K562 (cell line): Measurements from ENCODE around the gene TTLL8. TPM values are rescaled to one million over a fixed set of nuclear protein-coding genes. Genes with fewer than 3 reads are reported as not detected.

Source experiments
- ARID1B ChIP-seq: fragments of 450-650 bp; IDR thresholded peaks from 2 replicates; pipeline ENCODE4 v1.6.1; 2016; ENCODE audit warnings: antibody characterized with exemption, mild to moderate bottlenecking, inconsistent platforms
- ARNT ChIP-seq, 2 experiments: fragments of 450-650 bp; IDR thresholded peaks; 2 replicates each; pipeline ENCODE4 v1.6.1; 2016; ENCODE audit warnings: mild to moderate bottlenecking in 1 of 2
- BACH1 ChIP-seq: fragments of 200-800 bp; sonication (Bioruptor generic); IDR thresholded peaks from 2 replicates; pipeline ENCODE4 v1.6.1; 2016; ENCODE audit warnings: missing genetic modification characterization, missing compliant biosample characterization
- BDP1 ChIP-seq: IDR thresholded peaks from 3 replicates; pipeline ENCODE4 v1.6.1; 2011; ENCODE audit not compliant: insufficient read length, insufficient read depth
- C11orf30 ChIP-seq: fragments of 450-650 bp; IDR thresholded peaks from 2 replicates; pipeline ENCODE4 v1.6.1; 2016; ENCODE audit warnings: low read depth, mild to moderate bottlenecking
- CBFA2T2 ChIP-seq: fragments of 450-650 bp; conservative IDR thresholded peaks from 2 replicates; pipeline ENCODE4 v1.6.1; 2017; ENCODE audit warnings: mild to moderate bottlenecking
- CCAR2 ChIP-seq: fragments of 200-400 bp; formaldehyde crosslinking; IDR thresholded peaks from 2 replicates; pipeline ENCODE4 v1.6.1; 2017; ENCODE audit warnings: mild to moderate bottlenecking, low read depth, low read length
- CREM ChIP-seq: IDR thresholded peaks from 2 replicates; pipeline ENCODE4 v1.6.1; 2014; ENCODE audit warnings: antibody characterized with exemption, low read depth
- DMBX1 ChIP-seq: fragments of 250-450 bp; sonication (Bioruptor Pico); IDR thresholded peaks from 2 replicates; pipeline ENCODE4 v1.8.0; 2022; ENCODE audit warnings: inconsistent platforms, mild to moderate bottlenecking, moderate library complexity, borderline replicate concordance
- ELF1 ChIP-seq: fragments of 200-800 bp; sonication (Bioruptor generic); IDR thresholded peaks from 2 replicates; pipeline ENCODE4 v1.6.1; 2016; ENCODE audit warnings: missing genetic modification characterization, missing compliant biosample characterization
- HDAC3 ChIP-seq: fragments of 450-650 bp; IDR thresholded peaks from 2 replicates; pipeline ENCODE4 v1.6.1; 2018; ENCODE audit warnings: borderline replicate concordance, mild to moderate bottlenecking, moderate library complexity; ENCODE audit not compliant: partially characterized antibody
- HOXB6 ChIP-seq: fragments of 250-450 bp; sonication (Bioruptor Pico); IDR thresholded peaks from 2 replicates; pipeline ENCODE4 v1.5.1; 2022; ENCODE audit warnings: mild to moderate bottlenecking, borderline replicate concordance
- JUN ChIP-seq, 2 experiments: sonication (generic) in 1 of 2; formaldehyde crosslinking in 1 of 2; IDR thresholded peaks; 2 replicates each; pipeline versions ENCODE4 v1.6.1 to v1.8.0; 2012 to 2022; ENCODE audit warnings: borderline replicate concordance in 2 of 2, mild to moderate bottlenecking in 2 of 2, improper control_type of control experiment in 1 of 2, low read depth in 1 of 2, low read length in 1 of 2, missing genetic modification reagents in 1 of 2
- JUNB ChIP-seq: fragments of 450-650 bp; formaldehyde crosslinking; conservative IDR thresholded peaks from 2 replicates; pipeline ENCODE4 v1.4.0; 2020; ENCODE audit warnings: mild to moderate bottlenecking
- LARP7 ChIP-seq: fragments of 450-650 bp; IDR thresholded peaks from 2 replicates; pipeline ENCODE4 v1.6.1; 2016
- MCM3 ChIP-seq: fragments of 450-650 bp; IDR thresholded peaks from 2 replicates; pipeline ENCODE4 v1.6.1; 2016
- MTA3 ChIP-seq: fragments of 450-650 bp; formaldehyde crosslinking; IDR thresholded peaks from 2 replicates; pipeline ENCODE4 v1.6.1; 2017; ENCODE audit warnings: mild to moderate bottlenecking, borderline replicate concordance
- PHTF2 ChIP-seq: fragments of 250-450 bp; sonication (Bioruptor Pico); IDR thresholded peaks from 2 replicates; pipeline ENCODE4 v1.5.0; 2021; ENCODE audit warnings: mild to moderate bottlenecking
- RBM14 ChIP-seq: fragments of 200-400 bp; formaldehyde crosslinking; IDR thresholded peaks from 2 replicates; pipeline ENCODE4 v1.6.1; 2018; ENCODE audit warnings: low read depth, mild to moderate bottlenecking, low read length, moderate library complexity, borderline replicate concordance; ENCODE audit not compliant: insufficient read depth
- RHOXF2B ChIP-seq: fragments of 250-450 bp; sonication (Bioruptor Pico); conservative IDR thresholded peaks from 2 replicates; pipeline ENCODE4 v1.5.1; 2021
- SPI1 ChIP-seq: IDR thresholded peaks from 2 replicates; pipeline ENCODE4 v1.6.1; 2011; ENCODE audit warnings: low read depth, low read length, control low read depth, borderline replicate concordance
- SREBF2 ChIP-seq: sonication (generic); formaldehyde crosslinking; IDR thresholded peaks from 2 replicates; pipeline ENCODE4 v1.4.0; 2020; ENCODE audit warnings: mild to moderate bottlenecking, missing genetic modification reagents
- SRSF9 ChIP-seq: fragments of 200-400 bp; formaldehyde crosslinking; IDR thresholded peaks from 2 replicates; pipeline ENCODE4 v1.6.1; 2017; ENCODE audit warnings: low read depth, low read length, borderline replicate concordance
- ZFP36 ChIP-seq: fragments of 150-350 bp; IDR thresholded peaks from 2 replicates; pipeline ENCODE4 v1.6.1; 2018; ENCODE audit warnings: low read length, low read depth; ENCODE audit not compliant: partially characterized antibody
- polyA plus RNA-seq, 8 experiments: library from polyadenylated mRNA; depleted of rRNA in 4 of 8; stranded (reverse) in 5 of 8; unstranded in 3 of 8; fragments of >200 nt; fragmentation: Nextera tagmentation in 2 of 8; fragmentation: Illumina TruSeq in 1 of 8; extraction: Ambion mirVana in 2 of 8; extraction: Trizol in 1 of 8; gene quantifications; 2 replicates each; pipeline versions ENCODE4 v1.2.1 to v1.2.3, GENCODE V29; 2011 to 2014; ENCODE audit warnings: inconsistent platforms in 1 of 8, missing spikeins in 1 of 8
- total RNA-seq, 7 experiments: library from RNA; depleted of rRNA in 6 of 7; stranded (reverse); fragments of >200 nt in 6 of 7; fragmentation: Illumina TruSeq in 2 of 7; extraction: Trizol in 2 of 7; gene quantifications; 2 replicates each; pipeline versions ENCODE4 v1.2.1 to v1.2.3, GENCODE V29; 2011 to 2021; ENCODE audit warnings: low replicate concordance in 1 of 7
- TF ChIP-seq, protein P1 (sequence below): sonication (generic); formaldehyde crosslinking; IDR thresholded peaks from 2 replicates; pipeline ENCODE4 v1.8.0; 2022; ENCODE audit warnings: mild to moderate bottlenecking, low read depth, missing genetic modification reagents
- TF ChIP-seq, protein P2 (sequence below): sonication (generic); formaldehyde crosslinking; IDR thresholded peaks from 2 replicates; pipeline ENCODE4 v1.8.0; 2022; ENCODE audit warnings: mild to moderate bottlenecking, missing genetic modification reagents

The TTLL8 gene
- total and polyA plus RNA-seq, 9 of the 15 experiments (the other 6 are each of a cell fraction or from before 2014, with no cell fraction given): not detected

DNA sequence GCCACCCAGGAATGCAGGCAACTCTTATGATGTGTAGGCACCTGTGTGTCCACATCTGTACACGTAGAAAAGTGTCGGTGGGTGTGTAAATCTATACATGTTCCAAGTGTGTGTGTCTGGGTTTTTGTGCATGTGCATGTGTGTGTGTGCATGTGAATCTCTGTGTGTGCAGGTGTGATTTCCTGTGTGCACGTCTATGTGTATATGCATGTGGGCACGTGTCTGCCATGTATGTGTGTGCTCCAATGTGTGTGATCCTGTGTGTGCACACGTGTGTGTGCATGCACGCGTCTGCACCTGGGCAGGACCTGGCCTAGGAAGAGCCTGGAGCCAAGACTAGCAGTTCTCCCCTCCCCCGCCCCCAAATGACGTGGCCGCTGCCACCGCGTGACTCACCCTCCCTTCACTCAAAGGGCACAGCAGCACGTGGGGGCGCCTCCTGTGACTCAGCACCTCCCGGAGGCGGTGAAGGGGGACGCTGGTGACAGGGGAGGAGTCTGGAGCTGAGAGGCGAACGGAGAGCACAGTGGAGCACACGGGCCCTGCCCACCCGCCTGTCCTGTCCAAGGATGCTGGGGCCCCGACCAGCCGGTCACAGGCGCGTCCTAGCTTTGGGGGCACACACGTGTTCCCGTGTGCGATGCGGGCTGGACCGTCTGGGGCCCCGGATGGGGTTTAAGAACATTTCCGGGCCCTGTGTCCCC is 87.4 kb downstream of the TTLL8 start (continued):
- TF ChIP-seq CCAR2 (no peak), ELF1 (tag) (peak; percentile 37; the same call in 1 of the 2 replicates), HDAC3 (no peak), MTA3 (peak; percentile 80), SREBF2 (CRISPR knock-in tag) (no peak), RHOXF2B (no peak), ARID1B (peak; percentile 82), JUN (IDR thresholded peaks at IDR 0.05; ENCODE audit: borderline replicate concordance, low read depth, low read length) (peak; percentile 99), JUN (CRISPR knock-in tag; IDR thresholded peaks at IDR 0.05; ENCODE audit: borderline replicate concordance) (peak; percentile 65; the same call in 1 of the 2 replicates), HOXB6 (CRISPR knock-in tag) (no peak), MCM3 (no peak), CBFA2T2 (peak; percentile 58), RBM14 (no peak), DMBX1 (CRISPR knock-in tag) (no peak), LARP7 (no peak), BDP1 (no peak), CREM (peak; percentile 97), JUNB (CRISPR knock-in tag) (peak; percentile 98), BACH1 (tag) (peak; percentile 90), SPI1 (no peak), PHTF2 (CRISPR knock-in tag) (no peak), SRSF9 (no peak), ARNT (IDR thresholded peaks at IDR 0.05) (0 out of 4 replicates have a peak, but pooled peaks of 1 of the 2 experiments have one; percentile 34), ZFP36 (no peak), C11orf30 (peak; percentile 93)
- TF ChIP-seq, protein P1, sequence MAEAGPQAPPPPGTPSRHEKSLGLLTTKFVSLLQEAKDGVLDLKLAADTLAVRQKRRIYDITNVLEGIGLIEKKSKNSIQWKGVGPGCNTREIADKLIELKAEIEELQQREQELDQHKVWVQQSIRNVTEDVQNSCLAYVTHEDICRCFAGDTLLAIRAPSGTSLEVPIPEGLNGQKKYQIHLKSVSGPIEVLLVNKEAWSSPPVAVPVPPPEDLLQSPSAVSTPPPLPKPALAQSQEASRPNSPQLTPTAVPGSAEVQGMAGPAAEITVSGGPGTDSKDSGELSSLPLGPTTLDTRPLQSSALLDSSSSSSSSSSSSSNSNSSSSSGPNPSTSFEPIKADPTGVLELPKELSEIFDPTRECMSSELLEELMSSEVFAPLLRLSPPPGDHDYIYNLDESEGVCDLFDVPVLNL (CRISPR knock-in tag): no peak
- TF ChIP-seq, protein P2, sequence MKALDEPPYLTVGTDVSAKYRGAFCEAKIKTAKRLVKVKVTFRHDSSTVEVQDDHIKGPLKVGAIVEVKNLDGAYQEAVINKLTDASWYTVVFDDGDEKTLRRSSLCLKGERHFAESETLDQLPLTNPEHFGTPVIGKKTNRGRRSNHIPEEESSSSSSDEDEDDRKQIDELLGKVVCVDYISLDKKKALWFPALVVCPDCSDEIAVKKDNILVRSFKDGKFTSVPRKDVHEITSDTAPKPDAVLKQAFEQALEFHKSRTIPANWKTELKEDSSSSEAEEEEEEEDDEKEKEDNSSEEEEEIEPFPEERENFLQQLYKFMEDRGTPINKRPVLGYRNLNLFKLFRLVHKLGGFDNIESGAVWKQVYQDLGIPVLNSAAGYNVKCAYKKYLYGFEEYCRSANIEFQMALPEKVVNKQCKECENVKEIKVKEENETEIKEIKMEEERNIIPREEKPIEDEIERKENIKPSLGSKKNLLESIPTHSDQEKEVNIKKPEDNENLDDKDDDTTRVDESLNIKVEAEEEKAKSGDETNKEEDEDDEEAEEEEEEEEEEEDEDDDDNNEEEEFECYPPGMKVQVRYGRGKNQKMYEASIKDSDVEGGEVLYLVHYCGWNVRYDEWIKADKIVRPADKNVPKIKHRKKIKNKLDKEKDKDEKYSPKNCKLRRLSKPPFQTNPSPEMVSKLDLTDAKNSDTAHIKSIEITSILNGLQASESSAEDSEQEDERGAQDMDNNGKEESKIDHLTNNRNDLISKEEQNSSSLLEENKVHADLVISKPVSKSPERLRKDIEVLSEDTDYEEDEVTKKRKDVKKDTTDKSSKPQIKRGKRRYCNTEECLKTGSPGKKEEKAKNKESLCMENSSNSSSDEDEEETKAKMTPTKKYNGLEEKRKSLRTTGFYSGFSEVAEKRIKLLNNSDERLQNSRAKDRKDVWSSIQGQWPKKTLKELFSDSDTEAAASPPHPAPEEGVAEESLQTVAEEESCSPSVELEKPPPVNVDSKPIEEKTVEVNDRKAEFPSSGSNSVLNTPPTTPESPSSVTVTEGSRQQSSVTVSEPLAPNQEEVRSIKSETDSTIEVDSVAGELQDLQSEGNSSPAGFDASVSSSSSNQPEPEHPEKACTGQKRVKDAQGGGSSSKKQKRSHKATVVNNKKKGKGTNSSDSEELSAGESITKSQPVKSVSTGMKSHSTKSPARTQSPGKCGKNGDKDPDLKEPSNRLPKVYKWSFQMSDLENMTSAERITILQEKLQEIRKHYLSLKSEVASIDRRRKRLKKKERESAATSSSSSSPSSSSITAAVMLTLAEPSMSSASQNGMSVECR (CRISPR knock-in tag): no peak
